ENCODE data around the gene SATB2. TPM values are rescaled to one million over a fixed set of nuclear protein-coding genes. Genes with fewer than 3 reads are reported as not detected.

Gene SATB2
- total RNA-seq, 1 experiment from 2014 or later = 13.8 TPM

- Histone ChIP-seq H3K9ac (ENCODE audit: low read length) (no peak overlapping the region), H2AFZ (ENCODE audit: low read depth, low read length, poor library complexity, severe bottlenecking) (no peak overlapping the region), H3K27ac (ENCODE audit: low read depth, low read length) (no peak overlapping the region), H3K4me3 (replicated peaks in 1 of 2; ENCODE audit: low read depth in 1 of 2, low read length in 2 of 2) (no peak overlapping the region), H3K9me3 (ENCODE audit: control insufficient read depth in 1 of 2, insufficient read depth in 1 of 2, low read depth in 1 of 2, low read length in 2 of 2) (no peaks in the 10 kb centered on the region), H3K36me3 (ENCODE audit: control insufficient read depth in 1 of 2, insufficient read depth in 2 of 2, low read length in 2 of 2) (no peaks in the 10 kb centered on the region), H3K27me3 (ENCODE audit: insufficient read depth, low read length) (no peaks in the 10 kb centered on the region), H3K79me2 (ENCODE audit: insufficient read depth, low read length) (no peaks in the 10 kb centered on the region), H4K20me1 (ENCODE audit: insufficient read depth) (no peaks in the 10 kb centered on the region), H3K9me2 (ENCODE audit: insufficient read depth) (no peaks in the 10 kb centered on the region), H3K4me1 (ENCODE audit: control insufficient read depth in 1 of 2, insufficient read depth in 2 of 2, low read length in 2 of 2) (peaks cover 0 to 11% of the 10 kb centered on the region in 2 experiments; a peak in 2 of 4 replicates), H3K4me2 (ENCODE audit: low read length) (no peak overlapping the region; the same call in 1 of the 2 replicates)
- ATAC-seq = peak; percentile 50; the same call in 1 of the 2 replicates
- ChIA-PET RAD21 (ENCODE audit: low non-redundant PET in 1 of 2, low total read pairs in 2 of 2, uncharacterized antibody in 2 of 2, unreplicated experiment in 2 of 2) (no interaction called here), CTCF (no interaction called here), POLR2A (no interaction called here)
- no peak for DNase-seq (ENCODE audit: low read depth, low spot score)
- intact Hi-C loops (cut with micrococcal nuclease) = no loop called here
- TF ChIP-seq EGR1 (IDR thresholded peaks at IDR 0.05; ENCODE audit: low read depth) (no peak), POLR2A (IDR thresholded peaks at IDR 0.05; ENCODE audit: borderline replicate concordance, extremely low read depth, insufficient read depth, insufficient read length) (no peak), YY1 (IDR thresholded peaks at IDR 0.05; ENCODE audit: extremely low read depth, insufficient replicate concordance, low read depth, low read length) (no peak), POLR2AphosphoS5 (IDR thresholded peaks at IDR 0.05; ENCODE audit: low read depth, low read length) (no peak), FOSL1 (IDR thresholded peaks at IDR 0.05; ENCODE audit: low read depth) (no peak), CBX3 (IDR thresholded peaks at IDR 0.05; ENCODE audit: low read depth) (no peak)
- BruUV-seq (replicated peaks) = no TSS peak
These were observed 91.3 kb downstream of the SATB2 start for GRCh38 chr2:199366406-199366805.

GRCh38 chr2:199364153-199364552 is 93.6 kb downstream of the SATB2 start:
- Histone ChIP-seq H3K9ac (ENCODE audit: low read length) (no peak overlapping the region), H3K79me2 (ENCODE audit: insufficient read depth, low read length) (no peaks in the 10 kb centered on the region), H3K9me3 (ENCODE audit: control insufficient read depth in 1 of 2, insufficient read depth in 1 of 2, low read depth in 1 of 2, low read length in 2 of 2) (no peaks in the 10 kb centered on the region), H3K9me2 (ENCODE audit: insufficient read depth) (no peaks in the 10 kb centered on the region), H3K4me3 (replicated peaks in 1 of 2; ENCODE audit: low read depth in 1 of 2, low read length in 2 of 2) (no peak overlapping the region), H3K4me1 (ENCODE audit: control insufficient read depth in 1 of 2, insufficient read depth in 2 of 2, low read length in 2 of 2) (peaks cover 0 to 8% of the 10 kb centered on the region in 2 experiments; a peak in 2 of 4 replicates), H2AFZ (ENCODE audit: low read depth, low read length, poor library complexity, severe bottlenecking) (no peak overlapping the region), H4K20me1 (ENCODE audit: insufficient read depth) (no peaks in the 10 kb centered on the region), H3K36me3 (ENCODE audit: control insufficient read depth in 1 of 2, insufficient read depth in 2 of 2, low read length in 2 of 2) (no peaks in the 10 kb centered on the region), H3K27me3 (ENCODE audit: insufficient read depth, low read length) (no peaks in the 10 kb centered on the region), H3K4me2 (ENCODE audit: low read length) (no peak overlapping the region), H3K27ac (ENCODE audit: low read depth, low read length) (no peak overlapping the region)
- no peak for DNase-seq (ENCODE audit: low read depth, low spot score)
- ChIA-PET CTCF (no interaction called here), RAD21 (ENCODE audit: low non-redundant PET in 1 of 2, low total read pairs in 2 of 2, uncharacterized antibody in 2 of 2, unreplicated experiment in 2 of 2) (no interaction called here), POLR2A (no interaction called here)
- ATAC-seq = no peak
- BruUV-seq (replicated peaks) = no TSS peak
- intact Hi-C loops (cut with micrococcal nuclease) = no loop called here
- no peak for TF ChIP-seq POLR2AphosphoS5 (IDR thresholded peaks at IDR 0.05; ENCODE audit: low read depth, low read length)
- no peak for TF ChIP-seq CEBPB (IDR thresholded peaks at IDR 0.05; ENCODE audit: low read depth)
- TF ChIP-seq TCF7L2 (IDR thresholded peaks at IDR 0.05; ENCODE audit: borderline replicate concordance, extremely low read depth, insufficient read depth, insufficient read length) = no peak
- TF ChIP-seq SRF (IDR thresholded peaks at IDR 0.05; ENCODE audit: low read depth) = no peak
- TF ChIP-seq, protein P1, sequence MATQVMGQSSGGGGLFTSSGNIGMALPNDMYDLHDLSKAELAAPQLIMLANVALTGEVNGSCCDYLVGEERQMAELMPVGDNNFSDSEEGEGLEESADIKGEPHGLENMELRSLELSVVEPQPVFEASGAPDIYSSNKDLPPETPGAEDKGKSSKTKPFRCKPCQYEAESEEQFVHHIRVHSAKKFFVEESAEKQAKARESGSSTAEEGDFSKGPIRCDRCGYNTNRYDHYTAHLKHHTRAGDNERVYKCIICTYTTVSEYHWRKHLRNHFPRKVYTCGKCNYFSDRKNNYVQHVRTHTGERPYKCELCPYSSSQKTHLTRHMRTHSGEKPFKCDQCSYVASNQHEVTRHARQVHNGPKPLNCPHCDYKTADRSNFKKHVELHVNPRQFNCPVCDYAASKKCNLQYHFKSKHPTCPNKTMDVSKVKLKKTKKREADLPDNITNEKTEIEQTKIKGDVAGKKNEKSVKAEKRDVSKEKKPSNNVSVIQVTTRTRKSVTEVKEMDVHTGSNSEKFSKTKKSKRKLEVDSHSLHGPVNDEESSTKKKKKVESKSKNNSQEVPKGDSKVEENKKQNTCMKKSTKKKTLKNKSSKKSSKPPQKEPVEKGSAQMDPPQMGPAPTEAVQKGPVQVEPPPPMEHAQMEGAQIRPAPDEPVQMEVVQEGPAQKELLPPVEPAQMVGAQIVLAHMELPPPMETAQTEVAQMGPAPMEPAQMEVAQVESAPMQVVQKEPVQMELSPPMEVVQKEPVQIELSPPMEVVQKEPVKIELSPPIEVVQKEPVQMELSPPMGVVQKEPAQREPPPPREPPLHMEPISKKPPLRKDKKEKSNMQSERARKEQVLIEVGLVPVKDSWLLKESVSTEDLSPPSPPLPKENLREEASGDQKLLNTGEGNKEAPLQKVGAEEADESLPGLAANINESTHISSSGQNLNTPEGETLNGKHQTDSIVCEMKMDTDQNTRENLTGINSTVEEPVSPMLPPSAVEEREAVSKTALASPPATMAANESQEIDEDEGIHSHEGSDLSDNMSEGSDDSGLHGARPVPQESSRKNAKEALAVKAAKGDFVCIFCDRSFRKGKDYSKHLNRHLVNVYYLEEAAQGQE (IDR thresholded peaks at IDR 0.05; ENCODE audit: low read depth) = no peak
- TF ChIP-seq SIN3A (IDR thresholded peaks at IDR 0.05; ENCODE audit: low read depth) = no peak
- TF ChIP-seq, protein P2, sequence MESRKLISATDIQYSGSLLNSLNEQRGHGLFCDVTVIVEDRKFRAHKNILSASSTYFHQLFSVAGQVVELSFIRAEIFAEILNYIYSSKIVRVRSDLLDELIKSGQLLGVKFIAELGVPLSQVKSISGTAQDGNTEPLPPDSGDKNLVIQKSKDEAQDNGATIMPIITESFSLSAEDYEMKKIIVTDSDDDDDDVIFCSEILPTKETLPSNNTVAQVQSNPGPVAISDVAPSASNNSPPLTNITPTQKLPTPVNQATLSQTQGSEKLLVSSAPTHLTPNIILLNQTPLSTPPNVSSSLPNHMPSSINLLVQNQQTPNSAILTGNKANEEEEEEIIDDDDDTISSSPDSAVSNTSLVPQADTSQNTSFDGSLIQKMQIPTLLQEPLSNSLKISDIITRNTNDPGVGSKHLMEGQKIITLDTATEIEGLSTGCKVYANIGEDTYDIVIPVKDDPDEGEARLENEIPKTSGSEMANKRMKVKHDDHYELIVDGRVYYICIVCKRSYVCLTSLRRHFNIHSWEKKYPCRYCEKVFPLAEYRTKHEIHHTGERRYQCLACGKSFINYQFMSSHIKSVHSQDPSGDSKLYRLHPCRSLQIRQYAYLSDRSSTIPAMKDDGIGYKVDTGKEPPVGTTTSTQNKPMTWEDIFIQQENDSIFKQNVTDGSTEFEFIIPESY (IDR thresholded peaks at IDR 0.05; ENCODE audit: extremely low read depth, insufficient replicate concordance, low read length) = no peak
- no peak for TF ChIP-seq CBX3 (IDR thresholded peaks at IDR 0.05; ENCODE audit: low read depth)
- no peak for TF ChIP-seq YY1 (IDR thresholded peaks at IDR 0.05; ENCODE audit: extremely low read depth, insufficient replicate concordance, low read depth, low read length)
- no peak for TF ChIP-seq ATF3 (IDR thresholded peaks at IDR 0.05)
- no peak for TF ChIP-seq RAD21 (IDR thresholded peaks at IDR 0.05; ENCODE audit: low read depth)

Data from HCT116 (cell line).